OCI-LY1 (cell line): ENCODE data around the gene PVR.

Experiments used
- H2AFZ ChIP-seq: fragments of 200-600 bp; sonication (generic), shearing (Covaris generic); 2 replicates; pipeline ENCODE4 v1.6.0; 2014; ENCODE audit warnings: antibody characterized with exemption, mild to moderate bottlenecking, low read length
- H3F3A ChIP-seq: fragments of 200-600 bp; sonication (generic), shearing (Covaris generic); 2 replicates; pipeline ENCODE4 v1.6.0; 2014; ENCODE audit warnings: mild to moderate bottlenecking, antibody characterized with exemption, low read length, moderate library complexity; ENCODE audit not compliant: insufficient read depth
- H3K27ac ChIP-seq: fragments of 200-600 bp; sonication (generic); 2 replicates; pipeline ENCODE4 v1.5.1; 2014; ENCODE audit warnings: low read length, mixed run types, mild to moderate bottlenecking, low read depth; ENCODE audit not compliant: poor library complexity, severe bottlenecking
- H3K27me3 ChIP-seq: fragments of 200-600 bp; sonication (generic); 2 replicates; pipeline ENCODE4 v1.6.0; 2014; ENCODE audit warnings: antibody characterized with exemption, mild to moderate bottlenecking, low read length, moderate library complexity; ENCODE audit not compliant: insufficient read depth
- H3K36me3 ChIP-seq: fragments of 200-600 bp; sonication (generic); 2 replicates; pipeline ENCODE4 v1.6.1; 2014; ENCODE audit warnings: mild to moderate bottlenecking, antibody characterized with exemption, low read length, moderate library complexity, mixed read lengths; ENCODE audit not compliant: insufficient read depth
- H3K4me1 ChIP-seq: fragments of 200-600 bp; sonication (generic); 2 replicates; pipeline ENCODE4 v1.5.1; 2014; ENCODE audit warnings: mild to moderate bottlenecking, low read length, moderate library complexity; ENCODE audit not compliant: insufficient read depth, severe bottlenecking
- H3K4me2 ChIP-seq: fragments of 200-600 bp; sonication (generic), shearing (Covaris generic); 2 replicates; pipeline ENCODE4 v1.6.1; 2014; ENCODE audit warnings: low read length
- H3K4me3 ChIP-seq: fragments of 200-600 bp; sonication (generic); 2 replicates; pipeline ENCODE4 v1.5.1; 2014; ENCODE audit warnings: low read length, low read depth, mild to moderate bottlenecking, mixed read lengths; ENCODE audit not compliant: poor library complexity, severe bottlenecking
- H3K79me2 ChIP-seq: fragments of 200-600 bp; shearing (Covaris generic); 2 replicates; pipeline ENCODE4 v1.6.1; 2016; ENCODE audit warnings: mixed run types, low read length, mixed read lengths; ENCODE audit not compliant: insufficient read depth
- H3K9ac ChIP-seq: fragments of 200-600 bp; sonication (generic), shearing (Covaris generic); 2 replicates; pipeline ENCODE4 v1.6.1; 2014; ENCODE audit warnings: mild to moderate bottlenecking, low read length, mixed read lengths
- H3K9me2 ChIP-seq: fragments of 200-600 bp; sonication (generic), shearing (Covaris generic); 2 replicates; pipeline ENCODE4 v1.6.1; 2014; ENCODE audit warnings: low read depth, mild to moderate bottlenecking, low read length, mixed read lengths
- H3K9me3 ChIP-seq: fragments of 200-600 bp; shearing (Covaris generic); 2 replicates; pipeline ENCODE4 v1.6.1; 2014; ENCODE audit warnings: low read length, mixed read lengths
- H4K20me1 ChIP-seq: fragments of 200-600 bp; sonication (generic), shearing (Covaris generic); 2 replicates; pipeline ENCODE4 v1.6.0; 2016; ENCODE audit warnings: mild to moderate bottlenecking, low read length; ENCODE audit not compliant: insufficient read depth
- EZH2 ChIP-seq: fragments of 200-600 bp; sonication (generic), shearing (Covaris generic); IDR thresholded peaks from 2 replicates; pipeline ENCODE4 v1.8.0; 2017; ENCODE audit warnings: borderline replicate concordance, mixed run types, mild to moderate bottlenecking, antibody characterized with exemption, low read length, moderate library complexity, mixed read lengths
- TF ChIP-seq, protein P1 (sequence below): fragments of 200-600 bp; sonication (generic), shearing (Covaris generic); IDR thresholded peaks from 2 replicates; pipeline ENCODE4 v1.5.1; 2017; ENCODE audit warnings: mild to moderate bottlenecking, antibody characterized with exemption, low read length, moderate library complexity, mixed read lengths

PVR gene

GRCh38 chr19:44621367-44621766, 22.3 kb upstream of the PVR start:
- Histone ChIP-seq H3K9me3 (no peaks in the 10 kb centered on the region), H3K9ac (no peak overlapping the region), H3K4me3 (no peak overlapping the region), H2AFZ (no peak overlapping the region), H3K9me2 (no peaks in the 10 kb centered on the region), H3K79me2 (no peaks in the 10 kb centered on the region), H3K27me3 (no peaks in the 10 kb centered on the region), H3K27ac (no peak overlapping the region), H3K36me3 (no peaks in the 10 kb centered on the region), H4K20me1 (no peaks in the 10 kb centered on the region), H3F3A (no peaks in the 10 kb centered on the region), H3K4me2 (no peak overlapping the region), H3K4me1 (no peaks in the 10 kb centered on the region)
- no peak for TF ChIP-seq EZH2
- TF ChIP-seq, protein P1, sequence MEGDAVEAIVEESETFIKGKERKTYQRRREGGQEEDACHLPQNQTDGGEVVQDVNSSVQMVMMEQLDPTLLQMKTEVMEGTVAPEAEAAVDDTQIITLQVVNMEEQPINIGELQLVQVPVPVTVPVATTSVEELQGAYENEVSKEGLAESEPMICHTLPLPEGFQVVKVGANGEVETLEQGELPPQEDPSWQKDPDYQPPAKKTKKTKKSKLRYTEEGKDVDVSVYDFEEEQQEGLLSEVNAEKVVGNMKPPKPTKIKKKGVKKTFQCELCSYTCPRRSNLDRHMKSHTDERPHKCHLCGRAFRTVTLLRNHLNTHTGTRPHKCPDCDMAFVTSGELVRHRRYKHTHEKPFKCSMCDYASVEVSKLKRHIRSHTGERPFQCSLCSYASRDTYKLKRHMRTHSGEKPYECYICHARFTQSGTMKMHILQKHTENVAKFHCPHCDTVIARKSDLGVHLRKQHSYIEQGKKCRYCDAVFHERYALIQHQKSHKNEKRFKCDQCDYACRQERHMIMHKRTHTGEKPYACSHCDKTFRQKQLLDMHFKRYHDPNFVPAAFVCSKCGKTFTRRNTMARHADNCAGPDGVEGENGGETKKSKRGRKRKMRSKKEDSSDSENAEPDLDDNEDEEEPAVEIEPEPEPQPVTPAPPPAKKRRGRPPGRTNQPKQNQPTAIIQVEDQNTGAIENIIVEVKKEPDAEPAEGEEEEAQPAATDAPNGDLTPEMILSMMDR = no peak

- Histone ChIP-seq H2AFZ (no peak overlapping the region), H3K4me2 (no peak overlapping the region), H3K27me3 (no peaks in the 10 kb centered on the region), H3K9me2 (no peaks in the 10 kb centered on the region), H3K27ac (no peak overlapping the region), H3K4me3 (no peak overlapping the region), H3K9me3 (no peaks in the 10 kb centered on the region), H3F3A (no peaks in the 10 kb centered on the region), H4K20me1 (no peaks in the 10 kb centered on the region), H3K36me3 (no peaks in the 10 kb centered on the region), H3K9ac (no peak overlapping the region), H3K4me1 (no peaks in the 10 kb centered on the region), H3K79me2 (no peaks in the 10 kb centered on the region)
- TF ChIP-seq, protein P1 = no peak
- TF ChIP-seq EZH2 = no peak
Observed at GRCh38 chr19:44623080-44623479, 20.6 kb upstream of the PVR start.

DNA sequence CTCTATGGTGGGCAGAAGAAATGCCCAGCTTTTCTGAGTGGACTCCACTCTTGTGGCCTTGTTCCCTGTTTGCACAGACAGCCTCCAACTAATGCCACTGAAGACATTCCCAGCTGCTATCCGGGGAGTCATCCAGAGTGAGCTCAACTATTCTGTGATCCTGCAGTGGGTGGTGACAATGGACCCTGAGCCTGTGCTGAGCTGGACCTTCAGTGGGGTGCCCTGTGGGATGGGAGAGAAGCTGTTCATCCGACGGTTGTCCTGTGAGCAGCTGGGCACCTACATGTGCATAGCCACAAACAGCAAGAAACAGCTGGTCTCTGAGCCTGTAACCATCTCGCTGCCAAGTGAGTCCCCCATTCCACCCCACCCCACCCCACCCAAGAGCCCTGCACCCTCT, 20.1 kb upstream of the PVR start:
- Histone ChIP-seq H3K79me2 (no peaks in the 10 kb centered on the region), H2AFZ (no peak overlapping the region), H3K9me2 (no peaks in the 10 kb centered on the region), H4K20me1 (no peaks in the 10 kb centered on the region), H3K9ac (no peak overlapping the region), H3K4me3 (no peak overlapping the region), H3K9me3 (no peaks in the 10 kb centered on the region), H3K36me3 (no peaks in the 10 kb centered on the region), H3K4me1 (no peaks in the 10 kb centered on the region), H3K4me2 (no peak overlapping the region), H3K27me3 (no peaks in the 10 kb centered on the region), H3K27ac (no peak overlapping the region), H3F3A (no peaks in the 10 kb centered on the region)
- TF ChIP-seq EZH2 = no peak
- TF ChIP-seq, protein P1 = no peak
